GM12865 (cell line): Measurements from ENCODE around the gene OR14K1.
"Not testable (repeated sequence)": the region's sequence is repeated elsewhere in the genome, so short reads cannot be mapped to it uniquely, and the experiment has no call there.

Experiments used
- DNase-seq: peaks from one replicate; pipeline ENCODE4 v3.0.0; 2010; ENCODE audit warnings: low read depth
- H3K4me3 ChIP-seq: 2 replicates; pipeline ENCODE4 v1.5.1; 2011; ENCODE audit warnings: mild to moderate bottlenecking, low read depth, low read length, control low read depth
- TF ChIP-seq, protein P1 (sequence below): IDR thresholded peaks from 2 replicates; pipeline ENCODE4 v1.5.1; 2011; ENCODE audit warnings: low read length, control low read depth, low read depth, inconsistent platforms; ENCODE audit not compliant: insufficient read depth; ENCODE audit errors: missing control alignments

The OR14K1 gene, protein sequence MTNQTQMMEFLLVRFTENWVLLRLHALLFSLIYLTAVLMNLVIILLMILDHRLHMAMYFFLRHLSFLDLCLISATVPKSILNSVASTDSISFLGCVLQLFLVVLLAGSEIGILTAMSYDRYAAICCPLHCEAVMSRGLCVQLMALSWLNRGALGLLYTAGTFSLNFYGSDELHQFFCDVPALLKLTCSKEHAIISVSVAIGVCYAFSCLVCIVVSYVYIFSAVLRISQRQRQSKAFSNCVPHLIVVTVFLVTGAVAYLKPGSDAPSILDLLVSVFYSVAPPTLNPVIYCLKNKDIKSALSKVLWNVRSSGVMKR

DNA sequence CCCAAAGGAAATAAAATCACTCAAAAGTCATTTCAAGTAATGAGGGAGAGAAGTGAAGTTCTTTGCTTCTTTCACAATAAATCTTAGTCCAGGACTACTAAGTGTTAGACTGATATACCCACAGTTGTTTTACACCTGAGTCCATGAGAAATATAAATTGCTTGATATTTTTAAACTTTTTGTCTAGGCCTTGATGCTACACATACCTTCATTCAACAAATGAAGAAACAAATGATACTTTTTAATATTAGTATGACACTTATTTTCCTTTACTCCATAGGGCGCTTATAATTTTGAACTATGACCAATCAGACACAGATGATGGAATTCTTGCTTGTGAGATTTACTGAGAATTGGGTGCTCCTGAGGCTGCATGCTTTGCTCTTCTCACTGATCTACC is at the start of gene OR14K1:
TSS of gene OR14K1 (plus strand) at position 301 of the 400 bp plus-strand sequence. CDS start at position 301, 0 bp downstream.
- DNase-seq, result no peak
- TF ChIP-seq, protein P1, sequence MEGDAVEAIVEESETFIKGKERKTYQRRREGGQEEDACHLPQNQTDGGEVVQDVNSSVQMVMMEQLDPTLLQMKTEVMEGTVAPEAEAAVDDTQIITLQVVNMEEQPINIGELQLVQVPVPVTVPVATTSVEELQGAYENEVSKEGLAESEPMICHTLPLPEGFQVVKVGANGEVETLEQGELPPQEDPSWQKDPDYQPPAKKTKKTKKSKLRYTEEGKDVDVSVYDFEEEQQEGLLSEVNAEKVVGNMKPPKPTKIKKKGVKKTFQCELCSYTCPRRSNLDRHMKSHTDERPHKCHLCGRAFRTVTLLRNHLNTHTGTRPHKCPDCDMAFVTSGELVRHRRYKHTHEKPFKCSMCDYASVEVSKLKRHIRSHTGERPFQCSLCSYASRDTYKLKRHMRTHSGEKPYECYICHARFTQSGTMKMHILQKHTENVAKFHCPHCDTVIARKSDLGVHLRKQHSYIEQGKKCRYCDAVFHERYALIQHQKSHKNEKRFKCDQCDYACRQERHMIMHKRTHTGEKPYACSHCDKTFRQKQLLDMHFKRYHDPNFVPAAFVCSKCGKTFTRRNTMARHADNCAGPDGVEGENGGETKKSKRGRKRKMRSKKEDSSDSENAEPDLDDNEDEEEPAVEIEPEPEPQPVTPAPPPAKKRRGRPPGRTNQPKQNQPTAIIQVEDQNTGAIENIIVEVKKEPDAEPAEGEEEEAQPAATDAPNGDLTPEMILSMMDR, result no peak
- no peak within 1 kb of the TSS for H3K4me3 ChIP-seq

DNA sequence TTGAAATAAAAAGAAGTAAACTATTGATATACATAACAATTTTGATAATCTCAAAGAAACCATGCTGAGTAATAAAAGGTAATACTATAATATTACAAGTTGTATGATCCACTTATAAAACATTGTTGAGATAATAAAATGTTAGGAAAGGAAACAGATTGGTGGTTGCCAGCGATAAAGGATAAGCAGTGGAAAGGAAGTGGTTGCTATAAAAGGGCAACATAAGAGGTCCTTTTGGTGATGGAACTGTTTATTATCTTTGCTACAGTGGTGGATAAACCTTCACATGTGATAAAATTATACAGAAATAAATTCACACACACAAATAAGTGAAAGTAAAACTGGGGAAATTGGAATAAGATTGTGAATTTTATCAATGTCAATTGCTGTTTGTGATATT is 37.1 kb upstream of the OR14K1 start:
- H3K4me3 ChIP-seq, result no peak overlapping the region
- no peak for DNase-seq
- TF ChIP-seq, protein P1, result no peak

DNA sequence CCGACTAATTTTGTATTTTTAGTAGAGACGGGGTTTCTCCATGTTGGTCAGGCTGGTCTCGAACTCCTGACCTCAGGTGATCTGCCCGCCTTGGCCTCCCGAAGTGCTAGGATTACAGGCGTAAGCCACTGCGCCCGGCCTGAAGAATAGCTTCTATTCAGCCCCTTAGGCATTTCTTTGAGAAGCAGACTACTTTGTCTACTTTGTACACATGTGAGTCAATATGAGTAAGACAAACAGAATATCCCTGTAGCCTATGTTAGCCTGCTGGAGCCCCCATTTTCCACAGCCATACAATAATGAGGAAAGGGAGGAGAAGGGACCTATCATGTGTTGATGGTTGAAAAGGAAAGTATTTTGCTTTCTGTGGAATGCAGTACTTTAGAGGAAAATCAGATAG is 27.7 kb upstream of the OR14K1 start:
- not testable (repeated sequence) for DNase-seq, H3K4me3 ChIP-seq

DNA sequence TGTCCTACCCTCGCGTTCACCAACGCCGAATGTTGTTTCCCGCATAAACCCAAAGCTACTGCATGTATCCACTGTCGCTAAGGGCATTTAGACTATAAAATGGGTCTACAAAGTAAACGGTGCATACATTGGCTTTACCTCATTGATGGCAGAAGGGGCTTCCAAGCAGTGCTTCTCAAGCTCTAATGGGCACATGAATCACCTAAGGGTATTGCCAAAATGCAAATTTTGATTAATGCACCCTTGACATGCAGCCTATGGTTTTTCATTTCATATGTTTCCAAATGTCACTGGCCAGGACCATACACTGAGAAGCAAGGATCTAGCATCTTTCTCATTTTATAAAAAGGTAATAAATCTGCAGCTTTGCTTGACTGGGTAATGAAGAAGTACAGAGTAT is 24.7 kb upstream of the OR14K1 start:
- no peak overlapping the region for H3K4me3 ChIP-seq
- DNase-seq, result no peak
- TF ChIP-seq, protein P1, result no peak

DNA sequence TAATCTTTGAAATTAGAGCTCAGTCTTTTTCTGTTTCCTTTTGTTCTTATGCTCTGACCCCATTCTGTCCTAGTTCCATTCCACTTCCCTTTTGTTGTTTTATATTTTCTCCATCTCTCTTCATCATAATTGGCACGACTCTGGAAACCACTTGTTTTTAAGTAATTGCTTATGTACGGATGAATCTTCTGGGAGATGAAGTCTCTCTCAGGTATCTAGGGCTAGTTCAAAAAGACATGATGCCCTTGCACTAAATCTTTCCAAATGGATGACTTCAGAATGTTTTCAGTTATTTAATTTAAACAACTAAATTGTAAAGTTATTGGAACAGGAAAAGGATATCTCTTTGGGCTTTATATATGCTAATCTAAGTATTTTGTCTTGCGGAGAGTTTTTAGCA is 21.9 kb upstream of the OR14K1 start, which contains the start of gene OR6F1:
TSS of gene OR6F1 (minus strand) at position 101 of the 400 bp plus-strand sequence. CDS start 3,891 bp downstream, outside the sequence.
- DNase-seq, result no peak
- TF ChIP-seq, protein P1, result no peak
- H3K4me3 ChIP-seq, result no peak within 1 kb of the TSS

DNA sequence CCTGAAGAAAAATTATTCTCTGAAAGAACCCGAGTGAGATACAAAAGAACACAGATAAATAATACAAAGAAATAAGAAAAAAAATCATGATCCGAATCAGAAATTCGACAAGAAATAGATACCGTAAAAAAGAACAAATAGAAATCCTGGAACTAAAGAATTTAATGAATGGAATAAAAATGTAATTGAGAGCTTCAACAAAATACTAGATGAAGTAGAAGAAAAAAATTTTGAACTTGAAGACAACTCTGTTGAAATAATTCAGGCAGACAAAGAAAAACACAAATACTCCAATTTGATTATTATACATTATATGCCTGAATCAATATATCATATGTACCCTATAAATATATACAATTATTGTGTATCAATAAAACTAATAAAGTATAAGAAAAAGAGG is 17.2 kb upstream of the OR14K1 start:
- no peak for DNase-seq
- TF ChIP-seq, protein P1, result no peak
- no peak overlapping the region for H3K4me3 ChIP-seq

DNA sequence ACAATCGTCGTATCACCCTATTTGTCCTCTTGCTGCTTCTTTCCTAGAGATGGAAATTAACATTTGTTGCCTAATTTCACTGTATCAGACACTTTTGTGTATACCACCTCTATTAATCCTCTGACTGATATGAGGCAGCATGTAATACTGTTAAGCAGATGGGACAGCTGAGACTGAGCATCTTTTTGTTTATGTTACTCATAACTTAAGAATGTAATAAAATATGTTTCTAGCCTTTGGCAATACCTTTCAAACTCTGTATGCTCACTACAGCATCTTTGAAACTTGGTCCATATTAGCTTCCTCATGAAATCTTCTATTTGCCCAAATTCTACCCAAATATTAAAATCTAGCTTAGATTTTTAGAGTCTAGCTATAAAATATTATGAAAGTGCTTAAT is 2.3 kb downstream of the OR14K1 start:
- TF ChIP-seq, protein P1, result no peak
- H3K4me3 ChIP-seq, result no peak overlapping the region
- DNase-seq, result no peak
